Stimulated activated CD8-positive, alpha-beta memory T cell treated with anti-CD3 and anti-CD28 coated beads, Interleukin-15, amount 100 ng/mL, for 24 hours (primary cell): ENCODE measurements around the gene PCID2.

ENCODE experiments used
- DNase-seq: peaks from one replicate; pipeline ENCODE4 v3.0.0-alpha.2; 2020; ENCODE audit warnings: low read depth

The PCID2 gene

DNA sequence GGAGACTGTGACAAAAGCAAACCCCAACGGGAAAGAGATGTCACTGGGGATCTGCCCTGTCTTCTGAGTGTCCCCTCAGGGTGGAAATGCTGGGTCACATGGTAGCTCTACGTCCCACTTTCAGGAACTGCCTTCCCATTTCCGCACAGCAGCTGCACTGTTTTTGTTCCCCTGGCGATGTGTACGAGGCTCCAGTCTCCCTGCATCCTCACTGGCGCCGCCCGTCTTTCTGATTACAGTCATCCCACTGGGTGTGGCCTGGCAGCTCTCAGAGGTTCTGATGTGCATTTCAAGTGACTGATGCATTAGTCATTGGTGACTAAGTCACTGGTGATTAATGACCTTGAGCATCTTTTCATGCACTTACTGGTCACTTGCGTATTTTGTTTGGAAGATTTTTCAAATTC is 21.2 kb downstream of the PCID2 start:
- no peak for DNase-seq

DNA sequence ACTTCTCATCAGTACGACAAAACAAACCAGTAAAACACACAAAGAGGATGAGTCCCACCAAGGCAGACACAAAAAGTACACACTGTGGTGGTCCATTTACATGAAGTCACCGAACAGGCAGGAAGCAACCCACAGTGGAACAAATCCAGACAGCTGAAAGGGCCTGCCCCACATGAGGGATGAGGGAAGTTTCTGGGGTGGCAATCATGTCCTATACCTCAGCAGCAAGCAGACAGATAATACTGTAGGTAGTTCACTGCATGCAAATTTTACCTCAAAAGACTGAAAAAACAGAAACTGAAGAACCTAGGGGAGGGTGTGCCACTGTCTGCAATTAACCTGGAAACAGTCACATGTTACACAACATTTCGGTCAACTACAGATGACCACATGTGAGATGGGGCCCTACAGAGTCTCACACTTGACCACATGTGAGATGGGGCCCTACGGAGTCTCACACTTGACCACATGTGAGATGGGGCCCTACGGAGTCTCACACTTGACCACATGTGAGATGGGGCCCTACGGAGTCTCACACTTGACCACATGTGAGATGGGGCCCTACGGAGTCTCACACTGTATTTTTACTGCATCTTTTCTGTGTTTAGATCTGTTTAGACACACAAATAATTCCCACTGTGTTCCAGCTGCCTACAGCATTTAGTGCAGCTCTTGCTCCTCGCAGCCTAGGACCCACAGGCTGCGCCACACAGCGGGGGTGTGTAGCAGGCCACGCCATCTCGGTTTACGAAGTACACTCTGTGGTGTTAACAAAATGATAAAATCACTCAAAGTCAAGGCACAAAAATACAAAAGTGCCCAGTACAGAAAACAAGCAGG is 22.2 kb downstream of the PCID2 start:
- no peak for DNase-seq

DNA sequence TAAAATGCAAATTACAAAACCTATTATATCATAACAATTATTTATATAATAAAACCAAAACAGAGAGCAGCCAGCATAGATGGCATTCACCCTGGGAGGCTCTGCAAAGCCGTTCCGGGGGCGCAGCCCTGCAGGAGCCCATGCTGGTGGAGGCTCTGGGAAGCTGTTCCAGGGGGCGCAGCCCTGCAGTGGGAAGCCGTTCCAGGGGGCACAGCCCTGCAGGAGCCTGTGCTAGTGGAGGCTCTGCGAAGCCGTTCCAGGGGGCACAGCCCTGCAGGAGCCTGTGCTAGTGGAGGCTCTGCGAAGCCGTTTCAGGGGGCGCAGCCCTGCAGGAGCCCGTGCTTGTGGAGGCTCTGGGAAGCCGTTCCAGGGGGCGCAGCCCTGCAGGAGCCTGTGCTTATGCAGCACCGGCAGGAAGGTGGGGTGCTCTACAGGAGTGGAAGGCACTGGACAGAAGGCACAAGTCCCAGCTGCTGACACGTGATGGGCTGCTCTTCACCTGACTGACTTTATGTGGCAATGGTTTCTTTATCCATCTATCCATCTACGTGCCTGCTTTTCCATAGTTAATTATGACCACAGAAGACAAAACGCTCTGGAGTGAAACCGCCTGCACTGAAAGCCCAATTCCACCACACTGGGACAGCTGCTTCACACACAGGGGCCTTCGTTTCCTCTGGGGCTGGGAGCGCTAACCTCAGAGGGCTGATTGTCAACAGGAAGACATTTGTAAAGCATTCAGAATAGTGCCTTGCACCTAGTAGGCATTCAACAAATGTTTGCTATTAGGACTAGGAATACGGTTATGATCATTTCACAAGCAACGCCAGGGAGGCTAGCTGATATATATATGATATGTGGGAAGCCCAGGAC is 23.7 kb downstream of the PCID2 start:
- no peak for DNase-seq

DNA sequence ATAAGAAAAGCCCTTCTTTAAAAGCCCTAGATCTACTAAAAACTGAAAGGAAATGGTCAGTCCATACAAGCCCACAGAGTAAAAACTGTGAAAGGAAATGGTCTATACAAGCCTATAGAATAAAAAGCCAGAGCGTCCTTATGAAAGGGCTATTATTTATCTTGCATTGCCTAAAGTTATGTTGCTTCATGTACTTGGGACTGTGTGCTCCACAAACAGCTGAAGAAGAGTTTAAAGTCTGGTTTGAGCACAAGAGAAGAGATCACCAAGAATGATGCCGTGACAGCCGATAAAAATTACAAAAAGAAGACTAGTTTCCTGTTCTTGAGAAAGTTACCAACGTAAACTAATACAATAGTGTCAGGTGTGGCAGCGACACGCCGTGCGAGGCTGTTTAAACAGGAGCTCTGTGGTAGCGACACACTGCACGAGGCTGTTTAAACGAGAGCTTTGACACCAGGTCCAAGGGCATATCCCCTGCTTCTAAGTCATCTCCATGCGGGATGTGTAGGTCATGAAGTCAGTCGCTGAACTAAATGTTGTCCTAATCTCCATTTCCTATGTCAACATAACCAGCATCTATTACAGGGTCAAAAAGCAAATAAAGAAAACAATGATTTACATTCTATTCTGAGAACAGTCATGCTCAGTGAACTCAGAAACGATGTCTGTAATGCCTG is 24.9 kb downstream of the PCID2 start:
- DNase-seq = no peak

DNA sequence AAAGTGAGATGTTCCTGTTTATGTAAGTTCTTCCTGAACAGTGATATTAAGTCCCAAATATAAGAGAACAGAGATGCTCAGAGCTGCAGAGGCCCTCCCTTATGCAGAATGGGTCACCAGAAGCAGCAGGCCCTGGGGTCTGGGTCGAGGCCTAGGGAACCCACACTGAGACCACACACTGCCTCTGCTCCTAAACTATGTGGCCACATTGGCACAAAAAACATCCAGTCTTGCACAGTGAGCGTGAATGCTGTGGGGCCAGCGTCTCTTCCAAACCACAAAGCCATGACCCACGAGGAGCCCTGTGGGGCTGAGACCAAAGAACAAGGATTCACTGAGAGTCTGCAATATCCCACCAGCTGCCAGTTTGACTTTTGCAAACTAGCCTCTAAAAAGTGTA is 26.4 kb downstream of the PCID2 start:
- no peak for DNase-seq

DNA sequence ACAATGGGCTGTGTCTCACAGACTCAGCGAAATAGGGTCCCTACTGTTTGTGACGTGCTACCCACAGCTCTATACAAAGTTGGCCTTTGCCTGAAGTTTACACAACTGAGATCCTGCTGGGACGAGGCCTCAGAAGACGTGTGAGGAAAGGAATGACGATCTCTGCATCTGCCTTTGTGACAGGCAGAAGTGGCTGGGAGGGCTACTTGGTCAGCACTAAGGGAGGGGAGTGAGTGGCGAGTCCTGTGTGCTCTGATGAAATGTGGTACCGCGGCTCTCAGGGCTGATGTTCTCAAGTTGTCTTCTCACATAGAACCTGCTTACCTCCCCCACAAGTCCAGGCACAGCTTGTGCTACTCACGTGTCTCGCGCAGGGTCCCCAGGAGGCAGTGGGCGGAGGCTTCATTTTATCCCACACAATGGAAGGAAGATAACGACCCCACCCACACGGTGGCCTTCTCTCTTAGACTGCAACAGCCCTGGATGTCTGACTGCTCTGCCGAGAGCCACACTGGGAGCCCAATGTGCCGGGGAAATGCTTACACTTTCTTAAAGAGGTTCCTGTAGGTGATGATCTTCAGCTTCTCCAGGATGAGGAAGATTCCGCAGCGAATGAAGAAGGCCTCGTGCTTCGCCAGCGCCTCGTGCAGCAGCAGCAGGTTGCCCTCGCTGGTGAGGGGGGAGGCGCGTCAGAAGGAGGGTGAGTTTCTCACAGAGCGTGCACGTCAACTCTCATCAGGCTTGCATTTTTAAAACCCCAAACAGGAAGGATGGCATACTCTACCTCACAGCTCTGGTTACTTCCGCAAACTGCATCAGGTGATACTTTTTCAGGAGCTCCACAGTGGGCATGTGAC is 28.9 kb downstream of the PCID2 start:
- no peak for DNase-seq

DNA sequence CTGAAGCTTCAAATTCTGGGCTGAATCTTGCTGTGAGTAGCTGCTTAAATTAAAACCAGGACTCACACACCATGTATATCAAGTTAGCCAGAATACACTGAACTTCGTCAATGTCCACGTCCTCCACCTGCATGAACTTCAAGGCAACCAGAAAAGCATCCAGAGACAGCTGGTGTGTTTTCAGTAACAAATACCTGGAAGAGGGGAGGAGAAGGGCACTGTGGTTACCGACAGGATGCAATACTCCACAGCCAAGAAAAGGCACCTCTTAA is 29.6 kb downstream of the PCID2 start:
- no peak for DNase-seq

DNA sequence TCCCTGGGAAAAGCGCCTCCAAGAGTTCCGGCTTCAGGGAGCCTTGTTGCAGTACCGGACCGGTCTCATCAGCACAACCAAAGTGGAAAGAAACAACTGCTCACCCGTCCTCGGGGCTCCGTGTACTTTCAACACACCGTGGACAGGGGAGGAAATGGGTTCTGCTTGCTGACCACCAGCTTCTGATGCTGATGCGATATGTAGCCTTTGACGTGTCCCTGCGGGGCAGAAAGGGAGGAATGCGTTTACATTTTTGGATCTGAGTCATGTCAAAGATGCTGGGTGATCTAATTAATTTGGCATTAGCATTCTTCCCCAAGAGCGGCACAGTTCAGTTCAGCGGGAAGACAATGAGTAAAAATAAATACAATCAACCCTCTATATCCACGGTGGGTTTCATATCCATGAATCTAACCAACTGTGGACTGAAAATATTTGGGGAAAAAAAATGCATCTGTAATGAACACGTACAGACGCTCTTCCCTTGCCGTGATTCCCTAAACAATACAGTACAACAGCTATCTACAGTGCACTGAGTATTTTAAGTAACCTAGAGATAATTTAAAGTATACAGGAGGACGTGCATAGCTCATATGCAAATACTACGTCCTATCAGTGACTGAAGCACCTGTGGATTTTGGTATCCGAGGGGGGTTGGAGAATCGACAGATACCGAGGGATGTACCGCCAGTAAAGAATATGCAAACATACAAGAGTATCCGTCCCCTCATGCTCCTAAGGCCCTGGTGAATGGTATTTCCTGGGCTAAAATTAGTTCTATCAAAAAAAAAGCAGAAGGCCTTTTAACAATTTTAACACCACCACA is 30.2 kb downstream of the PCID2 start:
- no peak for DNase-seq

DNA sequence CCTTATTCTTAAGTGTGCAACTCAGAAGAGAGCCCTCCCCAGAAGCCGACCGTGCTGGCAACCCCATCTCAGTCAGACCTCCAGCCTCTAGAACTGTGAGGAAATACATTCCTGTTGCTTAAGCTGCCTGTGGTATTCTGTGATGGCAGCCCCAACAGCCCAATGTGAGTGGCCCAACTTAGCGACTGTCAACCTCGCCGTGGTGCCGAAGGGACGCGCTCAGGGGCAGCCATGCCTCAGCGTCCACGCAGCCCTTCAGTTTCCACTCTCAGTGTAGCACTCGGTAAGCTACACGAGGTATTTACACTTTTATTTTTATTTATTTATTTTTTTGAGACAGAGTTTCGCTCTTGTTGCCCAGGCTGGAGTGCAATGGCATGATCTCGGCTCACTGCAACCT is 31.6 kb downstream of the PCID2 start:
- DNase-seq = no peak

DNA sequence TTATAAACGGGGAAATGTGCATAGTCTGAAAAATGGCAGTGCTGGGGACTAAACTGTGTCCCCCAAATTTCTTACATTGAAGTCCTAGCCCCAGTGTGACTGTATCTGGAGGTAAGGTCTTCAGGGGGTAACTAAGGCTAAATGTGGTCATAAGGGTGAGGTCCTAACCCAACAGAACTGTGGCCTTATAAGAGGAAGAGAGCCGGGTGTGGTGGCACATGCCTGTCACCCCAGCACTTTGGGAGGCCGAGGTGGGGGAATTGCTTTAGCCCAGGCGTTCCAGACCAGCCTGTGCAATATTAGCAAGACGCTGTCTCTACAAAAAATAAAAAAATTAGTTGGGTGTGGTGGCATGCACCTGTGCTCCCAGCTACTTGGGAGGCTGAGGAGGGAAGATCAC is 32.2 kb downstream of the PCID2 start:
- DNase-seq = no peak

DNA sequence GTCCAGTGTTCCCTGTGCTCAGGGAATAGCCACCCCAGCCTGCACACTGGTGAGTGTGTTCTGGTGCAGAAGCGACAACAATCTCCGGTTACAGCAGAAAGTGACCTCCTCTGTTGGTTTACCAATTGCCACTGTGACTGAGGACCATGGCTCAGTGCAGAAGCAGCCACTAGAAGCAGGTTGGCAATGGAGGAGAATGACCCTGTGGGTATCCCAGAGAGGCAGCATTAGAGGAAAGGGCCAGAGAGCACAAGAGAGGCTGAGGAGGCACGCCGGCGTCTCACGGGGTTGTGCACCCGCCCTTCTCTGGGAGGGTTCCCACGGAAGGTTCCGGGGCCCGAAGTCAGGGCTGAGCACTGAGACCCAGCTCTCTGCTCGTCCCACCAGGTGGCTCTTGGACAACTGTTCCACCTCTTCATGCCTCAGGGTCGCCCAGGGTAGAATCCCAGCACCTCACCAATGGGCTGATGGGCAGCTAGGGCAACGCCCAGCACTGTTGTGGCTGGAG is 36.0 kb downstream of the PCID2 start:
- no peak for DNase-seq

DNA sequence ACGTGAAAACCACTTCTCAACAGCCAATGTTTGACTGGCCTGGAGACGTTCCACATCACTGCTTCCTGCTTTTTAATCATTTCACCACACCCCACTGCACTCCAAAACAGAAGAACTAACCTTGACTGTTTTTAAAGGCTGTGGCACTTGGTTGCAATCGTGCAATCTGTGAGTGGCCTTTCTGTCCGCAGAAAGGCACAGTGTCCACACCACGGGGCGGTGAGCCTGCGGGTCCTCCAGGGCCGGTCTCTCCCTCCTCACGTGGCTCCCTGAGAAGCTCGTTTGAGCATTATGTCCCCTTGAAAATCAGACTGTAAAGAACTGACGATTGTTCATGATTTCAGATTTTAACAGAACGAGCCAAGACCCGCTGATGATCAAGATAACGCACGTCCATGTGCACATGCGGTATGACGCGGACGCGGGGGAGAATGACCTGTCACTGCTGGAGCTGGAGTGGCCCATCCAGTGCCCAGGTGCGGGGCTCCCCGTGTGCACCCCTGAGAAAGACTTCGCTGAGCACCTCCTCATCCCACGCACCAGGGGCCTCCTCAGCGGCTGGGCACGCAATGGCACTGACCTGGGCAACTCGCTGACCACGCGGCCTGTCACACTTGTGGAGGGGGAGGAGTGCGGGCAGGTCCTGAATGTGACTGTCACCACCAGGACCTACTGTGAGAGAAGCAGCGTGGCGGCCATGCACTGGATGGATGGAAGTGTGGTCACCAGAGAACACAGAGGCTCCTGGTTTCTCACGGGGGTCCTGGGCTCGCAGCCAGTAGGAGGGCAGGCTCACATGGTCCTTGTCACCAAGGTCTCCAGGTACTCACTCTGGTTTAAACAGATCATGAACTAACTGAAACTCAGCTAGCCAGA is 37.0 kb downstream of the PCID2 start:
- DNase-seq = no peak

DNA sequence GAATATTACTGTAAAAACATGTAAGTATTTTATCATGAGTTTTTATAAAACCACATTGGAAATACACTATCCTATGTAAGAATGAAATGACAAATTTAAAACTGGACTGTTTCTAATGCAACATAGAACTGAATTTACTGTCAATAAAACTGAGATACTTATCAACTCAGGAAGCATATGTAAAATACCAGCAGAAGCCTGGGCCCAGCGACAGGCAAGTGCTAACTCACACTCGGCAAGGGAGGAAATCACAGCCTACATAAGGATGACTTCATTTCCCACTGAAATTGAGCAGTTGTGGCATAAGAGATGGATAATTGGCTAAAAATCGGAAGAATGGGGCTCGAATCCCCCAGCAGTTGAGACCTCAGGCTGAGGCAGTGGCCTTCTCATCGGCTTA is 38.0 kb downstream of the PCID2 start:
- no peak for DNase-seq

DNA sequence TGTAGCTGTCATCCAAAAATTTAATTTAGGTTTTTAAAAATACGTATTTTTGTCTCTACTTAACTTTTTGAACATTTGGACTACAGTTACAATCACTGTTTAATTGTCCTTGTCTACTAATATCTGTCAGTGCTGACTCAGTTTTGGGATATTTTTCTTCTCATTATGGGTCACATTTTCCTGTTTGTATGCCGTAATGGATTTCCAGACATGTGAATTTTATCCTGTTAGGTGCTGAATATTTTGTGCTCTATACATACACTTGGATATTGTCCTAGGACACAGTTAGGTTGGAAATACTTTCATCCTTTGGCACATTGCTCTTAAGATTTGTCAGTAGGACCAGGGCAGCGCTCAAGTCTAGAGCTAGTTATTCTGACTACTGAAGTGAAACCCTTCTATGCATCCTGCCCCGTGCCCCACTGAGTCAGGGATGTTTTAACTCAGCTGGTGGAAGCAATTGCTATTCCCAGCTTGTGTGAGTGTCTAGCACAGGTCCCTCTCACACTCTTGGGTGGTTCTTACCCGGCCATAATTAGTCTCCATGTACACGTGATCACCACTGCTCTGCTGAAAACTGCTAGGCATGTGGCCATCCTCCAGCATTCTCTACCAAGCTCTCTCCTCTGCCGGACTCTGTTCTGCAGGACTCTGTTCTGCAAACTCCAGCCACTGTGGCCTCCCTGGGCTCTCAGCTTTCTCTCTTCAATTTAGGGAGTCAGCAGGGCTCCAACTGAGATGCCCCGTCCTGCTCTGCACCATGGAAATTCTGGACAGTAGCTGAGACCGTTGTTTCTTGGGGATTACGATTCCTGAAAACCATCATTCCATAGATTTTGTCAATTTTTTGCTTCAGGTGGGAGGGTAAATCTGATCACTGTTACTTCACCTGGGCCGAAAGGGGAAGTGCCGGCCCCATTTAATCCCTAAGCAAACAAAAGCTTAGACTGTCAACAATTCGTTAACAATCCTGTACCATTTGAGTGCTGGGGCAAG is 38.9 kb downstream of the PCID2 start:
- no peak for DNase-seq

DNA sequence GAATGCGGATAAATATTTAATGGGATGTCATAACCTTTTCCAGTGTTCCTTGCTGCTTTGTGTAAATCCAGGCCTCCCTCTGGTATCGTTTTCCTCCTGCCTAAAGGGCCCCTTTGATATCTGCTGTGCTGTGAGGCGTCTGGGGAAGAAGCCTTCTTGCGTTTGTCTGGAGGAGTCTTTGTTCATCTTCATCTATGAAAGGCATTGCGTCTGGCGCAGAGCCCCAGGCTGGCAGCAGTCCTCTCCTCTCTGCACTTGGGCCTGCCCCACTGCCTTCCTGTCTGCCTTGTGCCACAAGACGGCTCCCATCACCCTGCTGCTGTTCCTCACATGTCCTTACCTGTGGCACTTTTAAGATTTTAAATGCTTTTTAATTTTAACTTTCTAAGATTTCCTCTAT is 40.3 kb downstream of the PCID2 start:
- no peak for DNase-seq

DNA sequence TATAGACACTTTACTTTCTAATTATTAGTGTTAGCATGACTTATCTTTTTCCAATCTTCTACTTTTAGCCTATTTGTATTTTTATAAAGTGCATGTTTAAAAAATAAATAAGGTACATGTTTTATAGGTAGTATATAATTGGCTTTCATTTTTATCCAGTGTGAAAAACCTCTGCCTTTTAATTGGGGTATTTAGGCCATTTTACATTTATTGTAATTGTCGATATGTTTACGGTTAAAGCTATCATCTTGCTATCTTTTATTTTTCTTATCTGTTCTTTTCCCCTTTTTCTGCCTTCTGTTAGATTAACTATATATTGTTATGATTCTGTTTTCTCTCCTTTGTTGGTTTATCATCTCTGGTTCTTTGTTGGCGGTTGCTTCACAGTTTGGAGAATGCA is 40.9 kb downstream of the PCID2 start:
- no peak for DNase-seq

DNA sequence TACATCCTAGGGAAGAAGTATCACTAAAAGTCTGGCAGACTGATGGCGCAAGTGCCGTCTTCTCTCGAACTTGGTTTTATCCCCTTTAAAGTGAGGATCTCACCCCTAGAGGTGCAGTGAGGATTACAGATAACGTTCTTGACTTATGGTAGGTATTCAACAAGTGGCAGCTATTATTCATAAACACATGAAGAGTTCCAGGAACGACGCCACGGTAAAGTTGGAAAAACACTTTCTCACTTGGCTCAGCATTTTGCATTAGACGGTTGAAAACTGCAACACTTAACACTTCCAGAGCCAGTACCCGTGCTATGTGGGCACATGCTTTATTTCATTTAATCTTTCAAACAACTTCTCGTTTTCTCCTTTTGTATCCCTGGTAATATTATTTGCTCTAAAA is 41.3 kb downstream of the PCID2 start:
- no peak for DNase-seq

DNA sequence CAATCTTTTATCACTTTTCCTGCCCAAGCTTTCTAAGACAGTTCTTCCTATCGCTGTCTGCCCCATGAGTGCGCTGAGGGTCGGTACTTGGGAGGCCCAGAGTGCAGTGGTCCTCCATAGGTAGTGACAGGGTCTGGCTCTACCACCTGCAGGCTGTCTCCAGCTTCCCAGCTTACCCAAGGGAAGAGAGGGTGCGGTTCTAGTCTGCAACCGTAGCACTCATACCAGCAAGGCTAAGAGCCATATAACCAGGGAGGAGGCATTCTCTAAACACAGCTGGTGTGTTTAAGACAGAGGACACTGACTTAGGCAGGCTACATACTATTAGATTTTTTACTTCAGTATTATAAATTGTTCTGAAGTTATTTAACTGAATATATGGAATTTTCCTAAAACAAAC is 41.8 kb downstream of the PCID2 start:
- no peak for DNase-seq

DNA sequence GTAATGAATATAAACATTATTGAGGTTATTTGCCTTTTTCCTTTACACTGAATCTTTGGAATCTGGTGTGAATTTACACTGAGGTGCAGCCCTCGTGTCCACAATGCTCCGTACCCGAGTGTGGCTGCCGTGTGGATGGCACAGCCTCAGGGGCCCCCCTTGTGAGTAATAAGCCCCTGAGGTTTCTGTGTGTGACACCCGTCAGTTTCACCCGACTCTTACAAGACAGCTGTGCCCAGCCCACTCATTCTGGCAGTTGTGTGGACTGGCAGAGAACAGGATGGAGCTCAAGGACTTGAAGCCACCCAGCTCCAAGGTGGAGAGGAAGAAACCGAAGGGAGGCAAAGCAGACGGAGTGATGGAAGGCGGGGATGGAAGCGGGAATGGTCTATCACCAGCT is 42.2 kb downstream of the PCID2 start:
- DNase-seq = no peak
